Keratinocyte (primary cell): ENCODE measurements around the gene GATAD2B. TPM values are rescaled to one million over a fixed set of nuclear protein-coding genes. Genes with fewer than 3 reads are reported as not detected.

Experiments used
- DNase-seq: peaks from one replicate; pipeline ENCODE4 v3.0.0-alpha.2; 2011; ENCODE audit warnings: low read depth, missing footprints, low spot score
- FAIRE-seq: peaks from 2 replicates; lab custom pipeline; 2011; peaks lifted over from hg19 to GRCh38; lab: Jason Lieb, UNC
- H2AFZ ChIP-seq: 2 replicates; pipeline ENCODE4 v1.6.0; 2012; ENCODE audit warnings: low read length, control low read depth, inconsistent platforms; ENCODE audit not compliant: control insufficient read depth
- H3K27ac ChIP-seq: 2 replicates; pipeline ENCODE4 v1.5.1; 2011; ENCODE audit warnings: low read length; ENCODE audit not compliant: control insufficient read depth, insufficient read depth
- H3K27me3 ChIP-seq: 3 replicates; pipeline ENCODE4 v1.6.0; 2011; ENCODE audit warnings: low read length; ENCODE audit not compliant: control insufficient read depth, insufficient read depth; ENCODE audit errors: extremely low read depth
- H3K36me3 ChIP-seq, 2 experiments: 2 replicates in 1 of 2; 3 replicates in 1 of 2; pipeline ENCODE4 v1.5.1; 2011; ENCODE audit warnings: low read length in 2 of 2, mild to moderate bottlenecking in 1 of 2; ENCODE audit not compliant: control insufficient read depth in 2 of 2, insufficient read depth in 2 of 2; ENCODE audit errors: extremely low read depth in 1 of 2
- H3K4me1 ChIP-seq: 3 replicates; pipeline ENCODE4 v1.5.1; 2011; ENCODE audit warnings: low read length; ENCODE audit not compliant: control insufficient read depth, insufficient read depth; ENCODE audit errors: extremely low read depth
- H3K4me2 ChIP-seq: 3 replicates; pipeline ENCODE4 v1.6.0; 2011; ENCODE audit warnings: low read depth, low read length; ENCODE audit not compliant: control insufficient read depth, insufficient read depth; ENCODE audit errors: extremely low read depth
- H3K4me3 ChIP-seq, 3 experiments: fragments of 200-600 bp in 1 of 3; sonication (generic) in 1 of 3; 2 replicates in 2 of 3; 3 replicates in 1 of 3; pipeline ENCODE4 v1.5.1; 2011 to 2016; ENCODE audit warnings: low read length in 3 of 3, mild to moderate bottlenecking in 3 of 3, control low read depth in 2 of 3, inconsistent platforms in 1 of 3, low read depth in 1 of 3, mixed read lengths in 1 of 3, mixed run types in 1 of 3, moderate library complexity in 1 of 3; ENCODE audit not compliant: control insufficient read depth in 2 of 3, insufficient read depth in 2 of 3; ENCODE audit errors: extremely low read depth in 1 of 3
- H3K79me2 ChIP-seq: 2 replicates; pipeline ENCODE4 v1.6.0; 2012; ENCODE audit warnings: low read length; ENCODE audit not compliant: control insufficient read depth, insufficient read depth
- H3K9ac ChIP-seq: 3 replicates; pipeline ENCODE4 v1.6.0; 2011; ENCODE audit warnings: low read length; ENCODE audit not compliant: control insufficient read depth, insufficient read depth; ENCODE audit errors: extremely low read depth
- H3K9me1 ChIP-seq: 3 replicates; pipeline ENCODE4 v1.6.0; 2011; ENCODE audit warnings: low read length; ENCODE audit not compliant: control insufficient read depth, insufficient read depth; ENCODE audit errors: extremely low read depth
- H3K9me3 ChIP-seq: 2 replicates; pipeline ENCODE4 v1.5.1; 2012; ENCODE audit warnings: low read depth, low read length; ENCODE audit not compliant: control insufficient read depth
- H4K20me1 ChIP-seq: 3 replicates; pipeline ENCODE4 v1.6.0; 2011; ENCODE audit warnings: low read length; ENCODE audit not compliant: control insufficient read depth, insufficient read depth; ENCODE audit errors: extremely low read depth
- EZH2 ChIP-seq: IDR thresholded peaks from one replicate; pipeline ENCODE4 v1.6.1; 2012; ENCODE audit warnings: inconsistent platforms, mild to moderate bottlenecking, low read length, moderate library complexity
- dilution Hi-C: fragments of 300-500 bp; cut with MboI; formaldehyde crosslinking; loops from one replicate; pipeline ENCODE4 v1.7.0; 2020; ENCODE audit warnings: low sequenced_read_pairs; ENCODE audit not compliant: extremely low pct_ligation_motif_present
- polyA plus RNA-seq, 5 experiments: library from polyadenylated mRNA; depleted of rRNA in 3 of 5; stranded (reverse) in 3 of 5; stranded (forward) in 1 of 5; unstranded in 1 of 5; fragments of >200 nt; gene quantifications; 1 replicate in 1 of 5; 2 replicates in 3 of 5; 3 replicates in 1 of 5; pipeline versions ENCODE4 v1.2.1 to v1.2.3, GENCODE V29; 2011 to 2012; ENCODE audit warnings: missing spikeins in 2 of 5, low read depth in 1 of 5, low replicate concordance in 1 of 5
- TF ChIP-seq, protein P1 (sequence below), 3 experiments: IDR thresholded peaks in 1 of 3; conservative IDR thresholded peaks in 1 of 3; optimal IDR thresholded peaks in 1 of 3; 2 replicates in 2 of 3; 3 replicates in 1 of 3; pipeline versions ENCODE3 to v1.5.1; 2011; ENCODE audit warnings: low read length in 3 of 3, mild to moderate bottlenecking in 3 of 3, moderate library complexity in 2 of 3, control low read depth in 1 of 3, inconsistent platforms in 1 of 3; ENCODE audit not compliant: insufficient read depth in 2 of 3; ENCODE audit errors: extremely low read depth in 1 of 3

The GATAD2B gene
- polyA plus RNA-seq, 1 donor (not counting 4 experiments of a cell fraction or from before 2014, with no cell fraction given) = 6.1 TPM

DNA sequence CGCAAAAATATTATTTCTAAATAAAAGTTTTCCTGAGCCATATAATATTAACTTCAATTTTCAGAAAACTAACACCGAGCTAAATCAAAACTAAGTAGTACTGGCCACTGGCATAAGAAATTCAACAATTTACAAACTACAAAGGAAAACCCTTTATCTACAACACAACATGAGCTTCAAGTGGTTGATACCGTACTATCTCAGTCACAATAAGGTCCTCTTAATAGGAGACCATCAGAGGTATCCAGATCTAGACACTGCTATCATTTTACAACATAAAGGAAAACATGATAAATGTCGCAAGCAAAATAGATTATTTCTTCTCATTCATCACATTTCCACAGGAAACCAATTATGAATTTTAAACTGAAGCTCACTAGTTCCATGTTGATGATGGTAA, 39.5 kb downstream of the GATAD2B start:
- no peak for DNase-seq
- no peak overlapping the region for H3K27ac ChIP-seq
- dilution Hi-C loops = no loop called here
- no peak overlapping the region for H3K9ac ChIP-seq
- peaks cover 81% of the 10 kb centered on the region for H3K79me2 ChIP-seq
- H3K4me2 ChIP-seq = no peak overlapping the region
- H3K9me3 ChIP-seq = no peaks in the 10 kb centered on the region
- H4K20me1 ChIP-seq = peaks cover 11% of the 10 kb centered on the region
- H3K27me3 ChIP-seq = no peaks in the 10 kb centered on the region
- no peaks in the 10 kb centered on the region for H3K36me3 ChIP-seq
- no peak overlapping the region for H2AFZ ChIP-seq
- H3K9me1 ChIP-seq = no peaks in the 10 kb centered on the region
- TF ChIP-seq, protein P1, sequence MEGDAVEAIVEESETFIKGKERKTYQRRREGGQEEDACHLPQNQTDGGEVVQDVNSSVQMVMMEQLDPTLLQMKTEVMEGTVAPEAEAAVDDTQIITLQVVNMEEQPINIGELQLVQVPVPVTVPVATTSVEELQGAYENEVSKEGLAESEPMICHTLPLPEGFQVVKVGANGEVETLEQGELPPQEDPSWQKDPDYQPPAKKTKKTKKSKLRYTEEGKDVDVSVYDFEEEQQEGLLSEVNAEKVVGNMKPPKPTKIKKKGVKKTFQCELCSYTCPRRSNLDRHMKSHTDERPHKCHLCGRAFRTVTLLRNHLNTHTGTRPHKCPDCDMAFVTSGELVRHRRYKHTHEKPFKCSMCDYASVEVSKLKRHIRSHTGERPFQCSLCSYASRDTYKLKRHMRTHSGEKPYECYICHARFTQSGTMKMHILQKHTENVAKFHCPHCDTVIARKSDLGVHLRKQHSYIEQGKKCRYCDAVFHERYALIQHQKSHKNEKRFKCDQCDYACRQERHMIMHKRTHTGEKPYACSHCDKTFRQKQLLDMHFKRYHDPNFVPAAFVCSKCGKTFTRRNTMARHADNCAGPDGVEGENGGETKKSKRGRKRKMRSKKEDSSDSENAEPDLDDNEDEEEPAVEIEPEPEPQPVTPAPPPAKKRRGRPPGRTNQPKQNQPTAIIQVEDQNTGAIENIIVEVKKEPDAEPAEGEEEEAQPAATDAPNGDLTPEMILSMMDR (optimal IDR thresholded peaks at IDR 0.05 in 1 of 3, IDR thresholded peaks at IDR 0.05 in 1 of 3, conservative IDR thresholded peaks at IDR 0.05 in 1 of 3; ENCODE audit: extremely low read depth in 1 of 3, insufficient read depth in 2 of 3, low read length in 3 of 3) = no peak
- TF ChIP-seq EZH2 = no peak
- FAIRE-seq = no peak
- H3K4me3 ChIP-seq = no peak overlapping the region
- H3K4me1 ChIP-seq = peaks cover 16% of the 10 kb centered on the region

DNA sequence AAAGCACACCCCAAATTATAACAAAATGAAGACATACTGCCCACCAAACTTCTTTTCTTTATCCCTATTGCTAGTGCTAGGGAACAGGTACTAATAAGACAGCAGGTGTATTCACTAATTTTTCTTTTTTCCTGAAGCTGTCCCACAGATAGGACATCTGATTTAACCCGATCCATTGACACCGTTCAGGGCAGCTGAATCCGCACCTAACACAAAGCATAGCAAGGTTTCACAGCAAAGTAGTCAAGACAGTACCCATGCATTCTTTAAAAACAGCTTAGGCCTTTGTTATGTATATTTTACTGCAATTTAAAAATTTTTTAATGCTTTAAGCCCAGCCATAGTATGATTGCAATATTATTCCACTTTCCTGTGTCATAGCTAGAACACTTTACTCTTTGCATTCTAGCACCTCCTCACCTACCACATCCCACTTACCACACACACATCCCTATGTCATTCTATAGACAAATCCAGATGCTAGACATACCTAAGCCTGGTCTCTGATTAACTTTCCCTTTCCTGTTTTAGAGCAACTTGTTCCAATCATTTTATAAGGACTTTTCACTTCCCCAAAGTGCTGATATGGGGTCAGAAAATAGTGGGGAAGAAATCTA, 40.4 kb downstream of the GATAD2B start:
- Histone ChIP-seq H2AFZ (no peak overlapping the region), H3K27ac (no peak overlapping the region), H3K9me3 (no peaks in the 10 kb centered on the region), H3K36me3 (no peaks in the 10 kb centered on the region), H3K4me3 (no peak overlapping the region), H3K4me1 (peaks cover 16% of the 10 kb centered on the region), H3K4me2 (no peak overlapping the region), H3K9ac (no peak overlapping the region), H3K79me2 (peaks cover 78% of the 10 kb centered on the region), H3K27me3 (no peaks in the 10 kb centered on the region), H4K20me1 (peaks cover 11% of the 10 kb centered on the region), H3K9me1 (no peaks in the 10 kb centered on the region)
- dilution Hi-C loops = no loop called here
- no peak for TF ChIP-seq EZH2
- TF ChIP-seq, protein P1 (optimal IDR thresholded peaks at IDR 0.05 in 1 of 3, IDR thresholded peaks at IDR 0.05 in 1 of 3, conservative IDR thresholded peaks at IDR 0.05 in 1 of 3; ENCODE audit: extremely low read depth in 1 of 3, insufficient read depth in 2 of 3, low read length in 3 of 3) = no peak
- DNase-seq = no peak
- no peak for FAIRE-seq
